Adrenal gland (tissue), 12 donors: ENCODE measurements around the gene FXYD2. TPM values are rescaled to one million over a fixed set of nuclear protein-coding genes. Genes with fewer than 3 reads are reported as not detected.
"Not testable (repeated sequence)": the region's sequence is repeated elsewhere in the genome, so short reads cannot be mapped to it uniquely, and the experiment has no call there.

Experiments used
- DNase-seq, 7 donors: peaks; one replicate each; pipeline ENCODE4 v3.0.0-alpha.2; 2019 to 2020
- H3K27ac ChIP-seq, 5 donors: fragments of 200-600 bp; sonication (generic) in 4 of 5; 1 replicate in 3 of 5; 2 replicates in 2 of 5; pipeline versions ENCODE4 v1.5.1 to v1.8.0; 2016 to 2020; ENCODE audit warnings: mild to moderate bottlenecking in 1 of 5
- H3K27me3 ChIP-seq: fragments of 200-600 bp; 2 replicates; pipeline ENCODE4 v1.8.0; 2021
- H3K36me3 ChIP-seq, 2 donors: fragments of 200-600 bp; replicated peaks in 1 of 2; 1 replicate in 1 of 2; 2 replicates in 1 of 2; pipeline versions ENCODE4 v1.5.1 to v1.8.0; 2018 to 2022
- H3K4me1 ChIP-seq, 2 donors: fragments of 200-600 bp; replicated peaks in 1 of 2; 1 replicate in 1 of 2; 2 replicates in 1 of 2; pipeline versions ENCODE4 v1.5.1 to v1.8.0; 2018 to 2021
- H3K4me3 ChIP-seq, 4 donors: fragments of 200-600 bp; sonication (generic) in 3 of 4; one replicate each; pipeline ENCODE4 v1.5.1; 2016 to 2018
- H3K9me3 ChIP-seq, 3 donors: fragments of 200-600 bp; sonication (generic) in 1 of 3; replicated peaks in 1 of 3; 1 replicate in 2 of 3; 2 replicates in 1 of 3; pipeline versions ENCODE4 v1.5.1 to v1.8.0; 2016 to 2021
- CTCF ChIP-seq, 6 experiments: fragments of 450-650 bp in 4 of 6; fragments of 200-600 bp in 2 of 6; sonication (generic) in 1 of 6; IDR thresholded peaks; 1 replicate in 5 of 6; 2 replicates in 1 of 6; pipeline versions ENCODE4 v1.5.1 to v1.8.0; 2016 to 2021; ENCODE audit warnings: antibody characterized with exemption in 6 of 6, mild to moderate bottlenecking in 2 of 6, moderate library complexity in 1 of 6
- POLR2A ChIP-seq, 2 donors: fragments of 450-650 bp; IDR thresholded peaks; one replicate each; pipeline ENCODE4 v1.6.1; 2017; ENCODE audit warnings: antibody characterized with exemption in 2 of 2, mild to moderate bottlenecking in 2 of 2, moderate library complexity in 1 of 2
- WGBS, 4 donors: extraction: QIAGEN DNeasy Blood & Tissue Kit in 2 of 4; methylation state at CpG; one replicate each; pipeline versions ENCODE4 v1.1.5 to v1.1.7; 2013 to 2017; 5-methylcytosine and 5-hydroxymethylcytosine counted together
- intact Hi-C, 2 donors: fragments of 100-400 bp; cut with DNase I; formaldehyde crosslinking; loops; one replicate each; pipeline versions ENCODE4 v1.14.1 to v1.15.0; 2022 to 2023
- polyA plus RNA-seq, 3 donors: library from polyadenylated mRNA; stranded (reverse); fragments of 200-250 nt in 2 of 3; fragments of 350-450 nt in 1 of 3; fragmentation: Illumina TruSeq in 1 of 3; extraction: RNeasy Lipid Tissue Mini Kit (QIAGEN cat#74804) in 1 of 3; gene quantifications; one replicate each; pipeline ENCODE4 v1.2.3, GENCODE V29; 2013 to 2014
- total RNA-seq, 9 donors: library from RNA; depleted of rRNA in 4 of 9; stranded (reverse); fragments of >200 nt in 4 of 9; fragments of 120-200 nt in 1 of 9; fragmentation: NEBNext Ultra II Directional in 1 of 9; extraction: Animal tissue kit (Norgen Biotek cat#: 25700) in 1 of 9; gene quantifications; one replicate each; pipeline versions ENCODE4 v1.1.0 to v1.2.4, GENCODE V29; 2013 to 2023
- donor health status: healthy with polysubstance abuse.
- donor health status: Bipolar disorder and iron deficiency.
- donor health status: DM: yes; HTN: yes; CAD: no.
- donor health status: DM: no; HTN: no; CAD: no.
- donor health status: DM: no; HTN: no; CAD: no.
- donor health status: DM: yes; HTN: yes; CAD: no.

The FXYD2 gene
- total and polyA plus RNA-seq, 12 donors = 0.27 to 11.3 (median 2.7) TPM; not detected in 2

GRCh38 chr11:117869604-117870003, 45.1 kb upstream of the FXYD2 start:
- no peaks in the 10 kb centered on the region for H3K36me3 ChIP-seq
- WGBS, 4 donors = 50 to 83% (median 60%) methylated on average over 3 to 4 of the region's 4 CpGs
- H3K4me3 ChIP-seq = no peak overlapping the region
- no peaks in the 10 kb centered on the region for H3K27me3 ChIP-seq
- H3K9me3 ChIP-seq = no peaks in the 10 kb centered on the region
- TF ChIP-seq POLR2A (IDR thresholded peaks at IDR 0.05) = no peak
- no peak for TF ChIP-seq CTCF (IDR thresholded peaks at IDR 0.05)
- no peak for DNase-seq
- peaks cover 0 to 36% of the 10 kb centered on the region in 2 donors for H3K4me1 ChIP-seq
- H3K27ac ChIP-seq = peak overlapping the region in 1 of 5 donors; percentile 71
- intact Hi-C loops = no loop called here

- Histone ChIP-seq H3K4me3 (no peak overlapping the region), H3K27me3 (no peaks in the 10 kb centered on the region), H3K9me3 (no peaks in the 10 kb centered on the region), H3K4me1 (peaks cover 0 to 30% of the 10 kb centered on the region in 2 donors), H3K36me3 (no peaks in the 10 kb centered on the region), H3K27ac (peak overlapping the region in 2 of 5 donors; percentile 32 to 71)
- no peak for DNase-seq
- intact Hi-C loops = no loop called here
- TF ChIP-seq POLR2A (IDR thresholded peaks at IDR 0.05) (no peak), CTCF (IDR thresholded peaks at IDR 0.05) (no peak)
- WGBS, 4 donors = 85 to 89% (median 86%) methylated on average over 12 to 17 of the region's 17 CpGs
These were observed 44.4 kb upstream of the FXYD2 start for GRCh38 chr11:117868815-117869561.

GRCh38 chr11:117868088-117868487, 43.5 kb upstream of the FXYD2 start:
- WGBS, 4 donors = 73 to 82% (median 77%) methylated on average over 11 of the region's 11 CpGs
- Histone ChIP-seq H3K36me3 (no peaks in the 10 kb centered on the region), H3K27me3 (no peaks in the 10 kb centered on the region), H3K27ac (no peak overlapping the region), H3K9me3 (no peaks in the 10 kb centered on the region), H3K4me3 (no peak overlapping the region), H3K4me1 (peaks cover 0 to 21% of the 10 kb centered on the region in 2 donors)
- no peak for DNase-seq
- no peak for TF ChIP-seq POLR2A (IDR thresholded peaks at IDR 0.05)
- intact Hi-C loops = no loop called here

GRCh38 chr11:117866526-117866925, 42.0 kb upstream of the FXYD2 start:
- WGBS, 4 donors = 79 to 89% (median 83%) methylated on average over 5 of the region's 5 CpGs
- no peak overlapping the region for H3K4me3 ChIP-seq
- no peak for DNase-seq
- intact Hi-C loops = no loop called here
- no peak overlapping the region for H3K27ac ChIP-seq
- TF ChIP-seq CTCF (IDR thresholded peaks at IDR 0.05) (no peak), POLR2A (IDR thresholded peaks at IDR 0.05) (no peak)
- no peaks in the 10 kb centered on the region for H3K9me3 ChIP-seq
- no peaks in the 10 kb centered on the region for H3K27me3 ChIP-seq
- H3K4me1 ChIP-seq = peaks cover 0 to 20% of the 10 kb centered on the region in 2 donors
- H3K36me3 ChIP-seq = no peaks in the 10 kb centered on the region

- H3K4me3 ChIP-seq, H3K9me3 ChIP-seq, H3K27ac ChIP-seq, H3K36me3 ChIP-seq, intact Hi-C loops, H3K27me3 ChIP-seq: not testable (repeated sequence)
- DNase-seq = peak in 2 of 7 donors; percentile 16 to 39
- 91 to 95% (median 93%) methylated on average over 13 of the region's 13 CpGs for WGBS, 4 donors
- H3K4me1 ChIP-seq = peaks cover 0 to 30% of the 10 kb centered on the region in 2 donors
These were observed 41.0 kb upstream of the FXYD2 start for GRCh38 chr11:117865546-117865945.
